GM19043 (cell line): ENCODE measurements around the gene PDZD2.
"Not testable (repeated sequence)": the region's sequence is repeated elsewhere in the genome, so short reads cannot be mapped to it uniquely, and the experiment has no call there.

Experiments used
- ATAC-seq: cut with Tn5 transposase; IDR thresholded peaks from one replicate; pipeline ENCODE4 v1.9.1; 2021; ENCODE audit warnings: low read depth; ENCODE audit not compliant: unreplicated experiment

PDZD2 gene

DNA sequence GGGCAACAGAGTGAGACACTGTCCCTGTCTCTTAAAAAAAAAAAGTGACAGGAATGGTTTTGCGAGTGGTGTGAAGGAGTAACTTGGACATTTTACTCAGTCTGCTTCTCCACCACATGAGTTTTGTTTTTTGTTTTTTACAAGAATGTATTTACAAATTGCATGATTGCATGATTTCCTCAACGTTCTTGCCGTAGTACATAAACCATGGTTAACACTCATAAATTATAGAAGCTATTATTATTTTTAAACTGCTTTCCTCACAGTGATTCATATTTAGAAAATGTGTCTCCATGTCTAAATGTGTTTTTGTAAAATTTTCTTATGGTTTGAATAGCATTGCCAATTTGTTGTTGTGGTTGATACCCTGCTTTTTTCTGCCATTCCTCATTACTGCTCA, 315.2 kb downstream of the PDZD2 start:
- no peak for ATAC-seq

DNA sequence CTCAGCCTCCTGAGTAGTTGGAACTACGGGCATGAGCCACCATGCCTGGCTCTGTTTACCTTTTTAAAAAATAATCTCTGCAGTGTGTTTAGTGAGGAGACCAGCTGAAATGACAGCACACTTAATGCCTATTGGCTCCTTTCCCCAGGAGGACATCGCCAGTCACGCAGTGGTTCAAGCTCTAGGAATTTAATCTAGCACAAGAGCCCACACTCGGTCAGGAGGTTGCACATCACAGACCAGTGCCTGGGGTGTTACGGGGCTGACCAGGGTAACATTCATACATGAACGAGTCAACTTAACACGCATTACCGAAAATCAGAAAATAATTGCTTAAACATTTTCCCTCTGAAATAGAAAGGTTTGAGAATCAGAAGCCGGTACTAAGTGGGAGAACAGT, 318.2 kb downstream of the PDZD2 start:
- ATAC-seq: no peak

DNA sequence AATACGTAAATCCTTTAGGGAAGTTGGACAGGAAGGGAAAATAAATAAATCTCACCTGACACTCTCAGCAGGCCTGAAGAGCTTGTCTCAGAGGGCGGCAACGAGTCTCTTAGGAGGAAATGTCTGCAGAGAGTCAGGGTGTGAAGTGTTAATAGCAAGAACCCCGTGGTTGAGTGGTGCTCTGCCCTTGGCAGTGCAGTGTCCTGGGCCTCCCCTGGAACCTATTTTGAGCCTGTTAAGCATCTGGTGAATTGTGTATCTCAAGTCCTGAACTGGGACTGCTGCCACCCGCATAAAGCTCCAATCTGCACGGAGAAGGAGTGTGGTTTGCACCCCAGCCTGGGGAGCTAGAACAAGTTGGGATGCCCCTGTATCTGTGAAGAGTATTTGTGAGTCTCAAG, 323.4 kb downstream of the PDZD2 start:
- ATAC-seq: no peak

DNA sequence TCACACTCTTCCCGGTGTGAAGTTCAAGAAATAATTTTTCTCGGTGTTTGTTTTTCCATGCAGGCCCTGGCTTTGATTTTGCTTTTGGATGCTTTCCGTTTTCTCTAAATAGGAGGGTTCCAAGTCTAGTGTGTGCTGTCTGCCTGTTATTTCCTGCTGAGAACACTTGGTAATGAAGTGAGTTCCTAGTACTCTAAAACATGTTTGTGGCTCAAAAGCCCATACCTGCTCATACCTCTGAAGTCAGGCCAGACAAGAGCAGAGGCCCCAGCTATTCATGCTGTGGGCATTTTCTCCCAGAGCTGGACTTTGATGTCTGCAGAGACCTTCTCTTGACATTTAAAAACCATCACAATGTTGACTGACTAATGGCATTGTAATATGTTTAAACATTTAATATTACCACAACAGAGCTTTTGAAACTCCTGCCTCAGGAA, 324.0 kb downstream of the PDZD2 start:
- ATAC-seq: no peak

DNA sequence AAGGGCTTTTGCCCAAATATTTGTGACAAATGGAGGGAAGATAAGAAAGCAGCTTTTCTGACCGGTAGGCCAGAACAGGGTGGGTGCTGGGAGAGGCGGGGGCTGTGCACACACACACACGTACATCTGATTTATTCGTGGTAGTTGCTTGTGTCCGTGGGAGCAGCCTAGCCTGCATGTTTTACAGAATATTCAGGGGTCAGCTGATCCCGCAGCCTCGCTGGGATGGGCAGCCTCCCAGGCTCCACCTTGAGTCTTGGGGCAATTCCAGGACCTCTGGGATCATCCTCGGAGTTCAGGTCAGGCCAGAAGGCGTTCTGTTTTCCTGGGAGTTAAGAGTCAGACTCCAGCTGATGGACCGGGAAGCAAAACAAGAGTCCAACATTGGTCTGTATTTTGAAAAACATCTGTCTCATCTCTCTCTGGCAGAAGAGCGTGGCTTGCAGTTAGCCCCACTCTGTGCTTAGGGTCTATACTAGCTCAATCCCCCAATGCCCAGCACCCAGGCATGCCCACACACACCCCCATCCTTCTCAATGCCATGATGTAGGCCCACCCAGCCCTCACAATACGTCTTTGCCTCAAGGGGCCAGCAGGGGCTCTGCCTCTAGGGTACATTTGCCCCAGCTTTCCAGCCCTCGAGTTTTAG, 324.6 kb downstream of the PDZD2 start:
- no peak for ATAC-seq

DNA sequence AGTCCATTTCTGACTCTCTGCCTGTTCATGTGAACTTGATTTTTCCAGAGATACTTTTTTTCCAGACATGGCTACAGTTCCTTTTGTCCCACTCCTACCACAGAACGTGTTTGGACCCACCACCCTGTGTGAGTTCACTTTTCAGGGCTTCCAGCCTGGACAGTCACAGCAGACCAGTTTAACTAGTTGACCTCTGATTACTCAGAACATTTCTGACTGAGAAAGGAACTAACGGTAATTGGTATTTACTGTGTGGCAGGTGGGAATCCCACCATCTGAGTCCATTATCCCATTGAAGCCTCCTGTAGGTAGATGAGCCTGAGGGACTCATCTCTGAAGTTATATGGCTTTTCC, 325.1 kb downstream of the PDZD2 start:
- ATAC-seq: no peak

DNA sequence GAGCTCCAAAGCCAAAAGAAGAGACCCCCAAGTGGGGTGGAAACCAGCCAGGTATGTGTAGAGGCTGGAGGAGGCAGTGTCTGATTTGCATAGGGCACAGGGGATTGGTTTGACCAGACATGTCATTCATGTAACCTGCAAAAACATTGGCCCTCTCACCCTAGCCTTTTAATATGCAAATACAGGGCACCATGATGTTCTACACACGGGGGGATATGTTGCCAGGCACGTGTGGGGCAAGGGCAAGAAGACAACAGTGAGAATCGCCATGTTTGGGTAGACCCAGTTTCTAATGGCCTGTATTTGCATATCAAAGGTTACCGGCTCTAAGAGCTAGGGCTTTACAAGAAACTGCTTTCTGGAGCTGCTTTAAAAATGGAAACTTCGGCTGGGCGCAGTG, 326.3 kb downstream of the PDZD2 start:
- ATAC-seq: no peak

DNA sequence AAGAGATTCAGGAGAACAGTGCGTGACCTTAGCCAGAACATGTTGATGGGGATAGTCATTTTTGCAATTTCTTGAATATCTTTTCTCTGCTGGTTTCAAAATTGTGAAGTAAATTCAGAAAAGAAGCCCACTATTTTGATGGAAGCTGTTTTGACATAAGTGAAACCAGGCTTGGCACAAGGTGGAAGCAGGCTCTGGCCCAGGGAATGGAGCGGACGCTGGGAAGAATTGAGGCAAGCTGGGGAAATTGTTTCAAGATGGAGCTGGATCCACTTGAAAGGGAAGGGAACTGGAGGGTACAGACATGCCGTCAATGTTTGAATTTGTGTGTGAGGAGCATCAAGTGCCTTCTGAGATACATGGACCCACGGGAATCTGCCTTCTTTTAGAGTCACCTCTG, 328.0 kb downstream of the PDZD2 start:
- no peak for ATAC-seq

DNA sequence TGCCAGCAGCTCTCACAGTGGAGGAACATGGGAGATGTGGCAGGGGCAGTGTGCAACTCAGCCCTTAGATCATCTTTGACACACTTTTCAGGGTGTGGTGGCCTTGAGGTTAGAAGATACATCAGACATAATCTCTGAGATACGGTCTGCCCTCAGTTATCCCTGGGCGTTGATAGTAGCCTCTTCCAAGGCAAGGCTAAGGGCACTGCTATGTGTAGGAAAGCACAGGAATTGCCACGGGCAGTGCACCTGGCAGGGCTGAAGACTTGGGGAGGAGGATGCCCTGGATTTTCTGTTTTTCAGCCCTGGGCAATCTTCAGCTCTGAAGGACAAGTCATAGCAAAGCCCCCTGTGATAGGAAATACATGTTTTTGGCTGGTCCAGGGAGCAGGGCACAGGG, 328.5 kb downstream of the PDZD2 start:
- no peak for ATAC-seq

DNA sequence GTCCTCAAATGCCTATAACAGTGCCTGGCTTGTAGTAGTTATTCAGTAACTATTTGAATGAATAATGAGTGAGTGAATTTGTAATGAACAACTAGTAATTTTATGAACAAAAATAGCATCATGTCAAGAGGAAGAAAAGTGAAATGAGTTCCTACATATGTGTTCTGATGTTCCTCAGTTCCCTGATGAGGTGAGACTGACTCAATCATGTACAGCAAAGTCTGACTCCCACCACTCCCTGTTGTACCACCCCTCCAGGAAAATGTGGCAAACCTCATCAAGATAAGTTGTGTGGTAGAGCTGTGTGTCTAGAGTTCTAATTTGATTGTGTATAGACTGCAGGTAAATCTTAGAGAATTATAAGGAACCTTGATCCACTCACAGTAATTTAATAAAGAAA, 333.6 kb downstream of the PDZD2 start:
- no peak for ATAC-seq

DNA sequence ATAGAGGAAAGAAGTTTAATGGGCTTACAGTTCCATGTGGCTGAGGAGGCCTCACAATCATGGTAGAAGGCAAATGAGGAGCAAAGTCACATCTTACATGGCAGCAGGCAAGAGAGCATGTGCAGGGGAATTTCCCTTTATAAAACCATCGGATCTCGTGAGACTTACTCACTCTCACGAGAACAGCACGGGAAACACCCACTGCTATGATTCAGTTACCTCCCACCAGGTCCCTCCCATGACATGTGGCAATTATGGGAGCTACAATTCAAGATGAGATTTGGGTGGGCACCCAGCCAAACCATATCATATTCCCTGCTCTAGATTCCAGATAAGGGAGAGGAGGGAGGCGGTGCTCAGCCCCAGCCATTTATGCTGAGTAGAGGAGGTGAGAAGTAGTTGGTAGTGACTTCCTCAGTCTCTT, 336.3 kb downstream of the PDZD2 start:
- ATAC-seq: not testable (repeated sequence)

DNA sequence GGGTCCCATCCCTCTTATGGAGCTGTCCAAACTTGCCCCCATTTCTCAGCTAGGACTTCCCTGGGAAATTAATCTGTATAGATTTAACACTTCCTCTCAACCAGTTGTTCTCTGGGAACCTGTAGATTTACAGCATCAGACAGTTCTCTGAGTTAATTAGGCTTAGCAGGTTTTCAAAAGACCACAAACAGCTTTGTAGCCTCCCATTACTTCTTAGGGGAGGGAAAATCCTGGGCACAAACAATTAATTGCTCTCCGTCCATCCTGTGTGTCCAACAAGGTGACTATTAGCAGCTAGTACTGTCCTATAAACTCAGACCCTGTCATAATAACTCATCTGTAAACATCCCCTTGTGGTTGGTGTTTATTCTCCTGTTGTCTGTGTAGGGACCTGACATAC, 337.2 kb downstream of the PDZD2 start:
- no peak for ATAC-seq

DNA sequence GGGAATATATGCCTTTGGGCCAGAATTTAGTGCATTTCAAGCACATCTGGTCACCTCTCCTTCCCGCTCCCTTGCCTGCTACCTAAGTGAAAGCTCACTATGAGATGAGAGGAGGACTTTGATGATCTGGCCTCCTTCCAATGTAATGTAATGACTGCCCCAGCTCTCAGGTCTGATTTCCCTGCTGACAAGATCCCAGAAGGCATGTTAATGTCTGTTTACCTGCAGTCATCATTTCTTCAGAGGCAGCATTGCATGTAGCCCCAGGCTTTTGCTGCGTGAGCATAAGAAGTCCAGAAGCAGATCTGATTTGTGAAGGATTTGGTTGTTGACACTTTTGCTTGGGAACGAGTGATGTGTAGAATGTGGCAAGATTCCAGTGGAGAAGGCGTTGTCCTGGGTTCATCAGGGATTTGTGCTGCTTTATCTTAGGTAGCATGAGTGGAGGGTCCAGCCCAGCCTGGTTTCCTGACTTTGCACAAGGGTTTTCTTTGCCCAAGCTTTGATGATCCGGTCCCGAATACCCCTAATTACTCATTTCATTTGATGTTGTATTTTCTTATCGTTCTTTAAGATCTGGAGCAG, 342.5 kb downstream of the PDZD2 start:
- no peak for ATAC-seq

DNA sequence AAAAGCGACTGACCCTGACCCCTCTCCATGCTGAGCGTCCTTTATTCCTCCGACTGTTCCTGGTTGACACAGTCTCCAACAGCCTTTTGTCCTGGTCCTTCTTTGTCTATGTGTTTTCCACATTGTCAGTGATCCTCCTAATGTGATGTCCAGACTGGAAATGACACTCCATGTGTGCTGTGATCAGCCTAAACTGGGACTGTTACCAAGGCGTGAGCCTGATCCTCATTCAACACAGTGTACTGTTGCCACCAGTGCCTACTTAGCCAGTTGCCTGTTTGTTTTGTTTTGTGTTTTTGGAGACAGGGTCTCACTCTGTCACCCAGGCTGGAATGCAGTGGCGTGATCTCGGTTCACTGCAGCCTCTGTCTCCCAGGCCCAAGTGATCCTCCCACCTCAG, 343.1 kb downstream of the PDZD2 start:
- ATAC-seq: no peak

DNA sequence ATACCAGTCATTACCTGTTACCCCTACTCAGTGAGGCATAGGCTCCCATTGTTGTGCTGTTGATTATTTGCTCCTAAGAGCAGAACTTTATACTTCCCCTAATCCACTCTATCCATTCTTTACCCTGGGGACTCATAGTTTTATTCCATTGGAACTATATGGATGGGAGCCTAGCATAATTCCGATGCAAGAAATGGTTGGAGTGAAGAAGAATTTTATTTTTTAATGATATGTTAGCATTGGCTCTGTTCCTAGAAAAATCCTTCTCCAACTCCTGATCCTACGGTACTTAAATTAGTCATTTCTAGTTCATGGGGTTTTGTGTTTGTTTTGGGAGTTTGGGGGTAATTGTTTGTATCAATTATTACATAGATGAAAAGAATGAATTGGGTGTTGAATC, 343.7 kb downstream of the PDZD2 start:
- no peak for ATAC-seq

DNA sequence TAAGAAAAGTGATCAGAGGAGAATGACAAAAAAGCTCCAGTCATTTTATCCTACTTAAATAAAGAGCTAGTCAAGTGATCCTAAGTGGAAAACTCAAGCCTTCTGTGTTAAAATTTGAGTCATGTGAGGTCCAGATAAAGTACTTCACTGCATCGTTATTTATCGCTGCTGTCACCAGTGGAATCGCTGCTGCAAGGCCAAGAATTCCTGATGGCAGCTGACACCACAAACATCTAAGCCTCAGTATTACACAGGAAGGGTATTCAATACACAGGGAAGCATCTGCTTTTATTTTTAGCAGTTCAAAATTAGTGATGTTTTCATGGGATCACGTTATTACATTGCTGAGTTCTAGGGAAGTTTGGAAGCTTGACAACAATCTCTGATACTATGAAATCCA, 344.9 kb downstream of the PDZD2 start:
- no peak for ATAC-seq

DNA sequence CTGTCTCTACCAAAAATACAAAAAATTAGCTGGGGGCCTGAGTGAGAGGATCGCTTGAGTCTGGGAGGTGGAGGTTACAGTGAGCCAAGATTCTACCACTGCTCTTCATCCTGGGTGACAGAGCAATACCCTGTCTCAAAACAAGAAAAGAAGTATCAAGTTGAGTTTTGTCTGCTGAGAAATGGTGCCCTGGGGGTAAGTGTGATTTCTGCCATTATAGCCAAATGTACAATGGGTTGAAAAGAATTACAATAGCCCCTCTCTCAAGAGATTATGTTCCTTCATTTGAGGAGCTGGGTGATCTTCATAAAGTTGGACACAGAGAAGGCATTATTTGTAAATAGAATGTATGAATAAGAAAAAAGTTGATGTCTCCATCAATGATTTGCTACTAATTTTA, 345.8 kb downstream of the PDZD2 start:
- no peak for ATAC-seq

DNA sequence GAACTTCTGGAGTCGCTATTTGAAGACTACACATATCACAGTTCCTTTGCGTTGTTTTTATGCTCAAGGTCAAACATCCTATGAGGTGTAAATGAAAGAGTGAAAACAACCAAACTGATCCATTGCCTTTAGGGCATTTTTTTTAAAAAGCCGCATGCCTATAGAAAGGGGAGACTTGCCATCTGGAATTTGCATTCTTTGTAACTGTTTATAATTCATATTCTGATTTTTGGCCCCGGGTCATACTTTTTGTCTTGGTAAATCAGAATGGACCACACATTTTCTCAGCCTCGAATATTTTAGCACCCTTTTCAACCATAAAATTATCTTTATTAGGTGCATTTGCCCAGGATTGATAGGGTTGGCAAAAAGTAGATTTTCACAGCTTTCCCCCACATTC, 347.2 kb downstream of the PDZD2 start:
- ATAC-seq: no peak

DNA sequence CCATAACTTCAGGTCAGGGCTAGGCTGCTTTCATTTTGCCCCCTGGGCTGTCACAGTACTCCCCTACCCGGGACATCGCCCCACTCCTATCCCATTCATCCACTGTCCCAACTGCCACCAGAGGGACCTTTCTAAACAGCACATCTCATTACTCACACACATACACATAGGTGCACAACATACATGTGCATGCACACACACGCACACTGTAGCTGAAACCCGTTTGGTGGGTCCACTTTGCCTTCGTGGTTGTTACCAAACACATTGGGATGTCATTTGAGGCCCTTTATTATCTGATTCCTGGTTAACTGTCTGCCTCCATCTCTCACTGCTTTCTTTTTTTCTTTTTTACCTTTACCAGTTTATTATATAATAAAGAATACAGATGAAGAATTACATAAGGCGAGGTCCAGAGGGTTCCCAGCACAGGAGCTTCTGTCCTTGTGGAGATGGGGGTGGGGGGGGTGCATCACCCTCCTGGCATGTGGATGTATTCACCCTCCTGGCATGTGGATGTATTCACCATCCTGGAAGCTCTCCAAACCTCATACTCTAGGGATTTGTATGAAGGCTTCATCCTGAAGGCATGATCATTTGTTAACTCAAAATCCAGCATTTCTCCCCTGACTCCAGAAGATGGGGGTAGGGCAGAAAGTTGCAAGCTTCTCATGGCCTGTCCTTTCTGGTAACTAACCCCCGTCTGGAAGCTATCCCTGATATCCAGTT, 349.2 kb downstream of the PDZD2 start:
- ATAC-seq: no peak

DNA sequence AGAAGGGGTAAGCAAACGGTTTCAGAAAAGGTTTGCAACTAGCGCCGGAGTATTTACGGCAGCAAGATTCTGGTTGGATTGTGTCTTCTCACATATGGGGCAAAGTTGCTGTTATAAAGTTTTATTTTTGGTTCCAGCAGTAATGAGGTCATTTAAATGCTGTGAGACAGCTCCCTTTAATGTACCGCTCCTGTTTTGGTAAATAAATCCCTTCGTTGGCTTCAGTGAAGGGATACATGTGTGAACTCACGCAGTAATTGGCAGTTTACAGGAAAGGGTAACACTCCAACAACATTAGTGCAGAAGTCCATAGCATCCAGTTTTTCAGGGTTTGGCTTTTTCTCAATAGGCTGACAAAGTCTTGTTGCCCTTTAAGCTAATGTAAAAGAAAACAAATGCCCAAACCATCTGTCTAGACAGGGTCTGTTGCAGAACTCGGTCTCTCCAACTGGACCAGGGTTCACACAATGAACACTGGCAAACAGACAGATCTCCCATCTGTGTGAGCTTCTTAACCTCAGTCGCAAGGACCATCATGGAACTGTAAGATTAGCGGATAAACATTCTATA, 351.2 kb downstream of the PDZD2 start:
- no peak for ATAC-seq

DNA sequence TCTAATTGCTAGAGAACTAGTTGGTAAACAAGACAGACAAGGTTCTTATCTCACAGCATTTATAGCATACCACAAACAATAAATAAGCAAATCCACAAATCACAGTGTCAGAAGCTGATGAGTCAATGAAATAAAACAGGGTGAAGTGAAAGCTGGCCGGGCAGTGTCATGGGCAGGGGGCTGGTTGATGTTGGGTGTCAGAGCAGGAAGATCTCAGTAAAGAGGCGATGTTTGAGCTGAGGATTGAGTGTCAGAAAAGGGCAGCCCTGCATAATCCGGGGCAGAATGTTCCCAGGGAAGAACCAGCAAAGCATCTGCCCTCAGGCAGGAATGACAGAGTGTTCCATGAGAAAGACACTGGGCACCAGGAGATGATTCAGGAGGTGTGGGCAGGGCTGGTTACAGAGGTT, 351.8 kb downstream of the PDZD2 start:
- no peak for ATAC-seq

DNA sequence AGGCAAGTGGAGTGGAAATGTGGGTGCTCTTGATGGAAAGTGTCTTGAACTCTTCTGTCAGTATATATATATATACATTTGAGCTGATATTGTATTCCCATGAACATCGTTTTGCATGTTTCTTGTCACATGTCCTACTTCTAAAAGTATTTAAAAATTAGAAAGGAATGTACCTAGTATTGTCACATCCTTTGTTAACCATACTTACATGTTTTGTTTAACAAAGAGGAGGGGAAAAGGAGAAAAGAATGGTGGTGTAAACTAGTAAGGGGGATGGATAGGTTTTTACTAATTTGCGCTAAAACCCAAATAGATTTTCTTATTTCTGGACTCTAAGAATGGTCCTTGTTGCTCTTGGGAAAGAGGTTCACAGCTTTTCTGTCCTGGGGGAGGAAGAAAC, 353.4 kb downstream of the PDZD2 start:
- no peak for ATAC-seq
